C4-2B (cell line): ENCODE measurements around the gene USP37.

Experiments
- H3K27ac ChIP-seq: fragments of 450-650 bp; 2 replicates; pipeline ENCODE4 v1.5.1; 2017
- CTCF ChIP-seq: fragments of 450-650 bp; conservative IDR thresholded peaks from 2 replicates; pipeline ENCODE4 v1.5.1; 2017; ENCODE audit warnings: mild to moderate bottlenecking
- ZFX ChIP-seq: fragments of 450-650 bp; IDR thresholded peaks from 2 replicates; pipeline ENCODE4 v1.6.1; 2017

Gene USP37

DNA sequence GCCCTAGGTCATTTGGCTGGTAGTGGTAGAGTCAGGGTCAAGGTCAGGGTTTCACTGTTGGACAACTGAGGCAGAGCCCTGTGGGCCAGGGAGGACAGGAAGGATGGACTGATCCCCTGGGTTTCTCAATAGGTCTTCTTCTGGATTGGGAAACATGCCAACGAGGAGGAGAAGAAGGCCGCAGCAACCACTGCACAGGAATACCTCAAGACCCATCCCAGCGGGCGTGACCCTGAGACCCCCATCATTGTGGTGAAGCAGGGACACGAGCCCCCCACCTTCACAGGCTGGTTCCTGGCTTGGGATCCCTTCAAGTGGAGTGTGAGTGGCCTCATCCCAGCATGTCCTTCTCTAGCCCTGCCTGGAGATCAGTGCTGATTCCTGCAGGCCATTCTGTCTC, 131.2 kb downstream of the USP37 start:
- H3K27ac ChIP-seq, result no peak overlapping the region

GRCh38 chr2:218435003-218435982, 132.9 kb downstream of the USP37 start:
- TF ChIP-seq ZFX (no peak), CTCF (no peak)
- H3K27ac ChIP-seq, result no peak overlapping the region

More for the DNA sequence above, 131.2 kb downstream of the USP37 start:
- TF ChIP-seq ZFX (no peak), CTCF (no peak)

DNA sequence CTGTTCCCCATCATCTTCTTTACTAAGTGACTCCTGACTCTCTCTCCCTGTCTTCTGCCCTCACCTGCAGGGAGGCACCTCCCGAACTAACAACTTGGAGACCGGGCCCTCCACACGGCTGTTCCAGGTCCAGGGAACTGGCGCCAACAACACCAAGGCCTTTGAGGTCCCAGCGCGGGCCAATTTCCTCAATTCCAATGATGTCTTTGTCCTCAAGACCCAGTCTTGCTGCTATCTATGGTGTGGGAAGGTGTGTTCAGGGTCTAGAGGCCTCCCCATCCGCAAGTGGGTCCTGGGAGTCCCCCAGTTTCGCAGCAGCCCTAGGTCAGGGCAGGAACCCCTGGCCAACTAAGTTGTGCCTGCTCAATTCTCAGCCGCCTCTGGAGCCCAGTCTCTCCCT, 133.7 kb downstream of the USP37 start:
- TF ChIP-seq CTCF, result no peak
- no peak overlapping the region for H3K27ac ChIP-seq

- no peak overlapping the region for H3K27ac ChIP-seq
These were observed 135.3 kb downstream of the USP37 start for GRCh38 chr2:218432676-218433365.

GRCh38 chr2:218431878-218432277, 136.3 kb downstream of the USP37 start:
- H3K27ac ChIP-seq, result no peak overlapping the region
- no peak for TF ChIP-seq ZFX
- TF ChIP-seq CTCF, result no peak

More at GRCh38 chr2:218432676-218433365, 135.3 kb downstream of the USP37 start:
- no peak for TF ChIP-seq CTCF
- no peak for TF ChIP-seq ZFX

DNA sequence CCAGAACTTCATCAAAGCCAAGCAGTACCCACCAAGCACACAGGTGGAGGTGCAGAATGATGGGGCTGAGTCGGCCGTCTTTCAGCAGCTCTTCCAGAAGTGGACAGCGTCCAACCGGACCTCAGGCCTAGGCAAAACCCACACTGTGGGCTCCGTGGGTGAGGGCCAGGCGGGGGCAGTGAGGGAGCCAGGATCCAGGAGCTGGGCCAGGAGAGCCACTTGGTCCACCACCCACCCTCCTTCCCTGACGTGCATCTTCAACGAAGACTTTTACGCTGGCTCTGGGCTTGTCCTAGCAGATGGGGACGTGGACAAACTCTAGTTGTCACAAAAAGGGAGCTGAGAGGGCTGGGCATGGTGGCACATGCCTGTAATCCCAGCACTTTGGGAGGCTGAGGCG, 137.4 kb downstream of the USP37 start:
- TF ChIP-seq CTCF (no peak), ZFX (no peak)
- H3K27ac ChIP-seq, result no peak overlapping the region
